ENCODE results near the gene CEP152.

CEP152 gene

GRCh38 chr15:48710952-48711495, 99.8 kb downstream of the CEP152 start:
- DNase-seq (ENCODE audit: low read depth in 3 of 3, low spot score in 1 of 3), result no peak

DNA sequence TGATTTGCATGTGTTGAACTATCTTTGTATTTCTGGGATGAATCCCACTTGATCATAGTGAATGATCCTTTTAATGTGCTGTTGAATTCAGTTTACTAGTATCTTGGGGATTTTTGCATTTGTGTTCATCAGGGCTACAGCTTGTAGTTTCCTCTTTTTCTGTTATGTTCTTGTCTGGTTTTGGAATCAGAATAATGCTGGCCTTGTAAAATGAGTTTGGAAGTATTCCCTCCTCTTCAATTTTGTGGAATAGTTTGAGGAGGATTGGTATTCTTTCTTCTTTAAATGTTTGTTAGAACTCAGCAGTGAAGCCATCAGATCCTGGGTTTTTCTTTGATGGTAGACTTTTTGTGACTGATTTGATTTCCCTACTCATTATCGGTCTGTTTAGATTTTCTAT, 102.2 kb downstream of the CEP152 start:
- DNase-seq (ENCODE audit: low read depth in 3 of 3, low spot score in 1 of 3), result no peak

DNA sequence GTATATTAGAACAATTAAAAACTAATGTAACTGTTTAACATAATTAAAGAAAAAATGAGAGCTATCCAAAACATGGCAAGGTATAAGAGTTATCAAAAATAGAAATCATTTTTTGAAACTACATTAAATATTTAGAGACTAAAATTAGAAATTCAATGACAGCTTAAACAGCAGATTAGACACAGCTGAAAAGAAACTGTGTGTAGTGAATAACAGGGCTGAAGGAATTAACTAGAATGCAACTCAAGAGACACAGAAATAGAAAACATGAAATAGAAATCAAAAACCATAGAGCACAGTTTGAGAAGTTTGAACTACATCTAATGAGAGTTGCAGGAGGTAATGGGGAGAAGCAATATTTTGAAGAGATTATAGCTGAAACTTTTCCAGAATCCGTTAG, 105.5 kb downstream of the CEP152 start:
- no peak for DNase-seq (ENCODE audit: low read depth in 3 of 3, low spot score in 1 of 3)

DNA sequence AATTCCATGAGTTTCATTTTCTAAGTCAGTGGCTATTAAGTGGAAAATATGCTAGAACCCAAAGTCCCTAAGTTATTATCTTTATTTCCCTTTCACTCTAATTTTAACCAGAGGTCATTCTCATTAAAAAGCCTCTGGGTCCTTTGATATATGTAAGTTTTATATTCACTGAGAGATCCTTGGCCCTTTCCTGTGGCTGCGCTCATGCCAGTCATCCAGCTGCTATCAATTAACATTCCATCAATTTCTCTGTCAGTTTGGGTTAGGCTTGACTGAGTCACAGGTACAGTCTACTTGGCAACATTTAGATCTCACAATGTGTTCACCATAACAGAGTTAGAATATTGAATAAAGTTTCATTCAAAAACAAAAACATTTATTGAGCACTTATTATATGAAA, 107.3 kb downstream of the CEP152 start:
- DNase-seq (ENCODE audit: low read depth in 3 of 3, low spot score in 1 of 3), result no peak

GRCh38 chr15:48702569-48703236, 108.2 kb downstream of the CEP152 start:
- DNase-seq (ENCODE audit: low read depth in 3 of 3, low spot score in 1 of 3), result no peak

DNA sequence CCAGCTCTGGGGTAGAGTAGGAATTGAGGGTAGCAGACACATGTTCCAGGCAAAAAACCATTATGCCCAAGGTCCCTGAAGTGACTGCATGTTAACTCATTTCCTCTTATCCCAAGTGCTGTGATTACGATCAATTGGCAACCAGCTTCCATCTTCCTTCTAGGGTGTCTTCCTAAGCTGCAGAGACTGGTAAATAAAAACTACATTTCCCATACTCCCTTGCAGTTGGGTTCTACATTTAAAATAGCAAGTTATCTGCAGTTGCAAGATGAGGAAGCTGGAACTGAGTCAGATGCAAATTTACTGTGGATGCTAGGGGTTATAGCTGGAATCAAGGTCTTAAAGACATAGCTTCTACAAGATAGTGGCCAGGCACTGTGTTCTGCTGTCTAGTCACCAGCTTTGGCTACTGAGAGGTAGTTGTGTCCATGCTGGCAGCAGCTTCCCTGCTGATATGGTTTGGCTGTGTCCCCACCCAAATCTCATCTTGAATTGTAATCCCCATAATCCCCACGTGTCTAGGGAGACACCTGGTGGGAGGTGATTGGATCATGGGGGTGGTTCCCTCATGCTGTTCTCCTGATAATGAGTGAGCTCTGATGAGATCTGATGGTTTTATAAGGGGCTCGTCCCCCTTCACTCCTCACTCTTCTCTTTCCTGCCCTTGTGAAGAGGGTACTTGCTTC, 114.1 kb downstream of the CEP152 start:
- no peak for DNase-seq (ENCODE audit: low read depth in 3 of 3, low spot score in 1 of 3)

DNA sequence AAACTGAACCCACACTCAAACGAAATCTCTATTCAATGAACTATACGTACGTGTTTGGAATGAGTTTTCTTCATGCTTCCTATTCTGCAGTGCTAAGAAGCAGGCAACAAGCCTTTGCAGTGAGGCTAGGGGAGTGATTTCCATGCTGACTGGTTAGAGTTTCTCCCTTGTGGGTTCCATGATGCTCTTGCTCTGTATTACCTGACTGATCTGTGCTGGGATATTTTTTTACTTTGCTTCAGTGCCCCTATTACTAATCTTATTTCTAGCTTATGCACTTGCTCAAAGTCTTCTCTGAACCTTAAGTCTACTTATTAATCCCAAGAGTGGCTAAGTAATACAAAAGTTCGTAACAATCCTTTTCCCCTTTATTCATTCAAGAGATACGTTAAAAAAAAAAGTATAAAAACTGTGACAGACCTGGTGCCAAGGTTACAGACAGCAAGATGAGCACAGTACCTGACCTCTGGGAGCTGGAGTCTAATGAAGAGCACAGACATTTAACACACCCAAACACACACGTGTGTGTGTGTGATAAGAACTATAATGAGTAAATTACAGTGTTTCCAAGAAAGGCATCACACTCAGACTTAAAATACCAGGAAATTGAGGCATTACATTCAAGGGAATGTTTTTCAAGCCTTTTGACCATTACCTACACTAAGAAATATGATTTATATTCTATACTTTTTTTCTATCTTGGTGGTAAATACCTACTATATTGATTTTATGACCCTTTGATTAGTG, 114.9 kb downstream of the CEP152 start:
- no peak for DNase-seq (ENCODE audit: low read depth in 3 of 3, low spot score in 1 of 3)

- DNase-seq (ENCODE audit: low read depth in 3 of 3, low spot score in 1 of 3), result no peak
These were observed 115.6 kb downstream of the CEP152 start for GRCh38 chr15:48695088-48695826.

- DNase-seq (ENCODE audit: low read depth in 3 of 3, low spot score in 1 of 3), result no peak
These were observed 117.4 kb downstream of the CEP152 start for GRCh38 chr15:48693484-48693883.

- DNase-seq (ENCODE audit: low read depth in 3 of 3, low spot score in 1 of 3), result no peak
These were observed 122.4 kb downstream of the CEP152 start for GRCh38 chr15:48688493-48688892.

Data from stimulated activated CD4-positive, alpha-beta T cell treated with anti-CD3 and anti-CD28 coated beads, TNF-alpha, amount 100 ng/mL, for 1 hour (primary cell).